ENCODE data around the gene PRKCH.

- no peak for TF ChIP-seq EZH2phosphoT487 (IDR thresholded peaks at IDR 0.05; ENCODE audit: low read depth, severe bottlenecking, unreplicated experiment)
- TF ChIP-seq CTCF (IDR thresholded peaks at IDR 0.05; ENCODE audit: poor library complexity): no peak
These were observed 37.4 kb upstream of the PRKCH start for GRCh38 chr14:61284001-61284400.

Data from hepatocyte (in vitro differentiated cells).